Choroid plexus epithelial cell (primary cell): Measurements from ENCODE around the gene TMEM132D.

Experiments used
- DNase-seq: peaks from one replicate; pipeline ENCODE4 v3.0.0-alpha.2; 2010; ENCODE audit warnings: low read depth
- H3K4me3 ChIP-seq: 2 replicates; pipeline ENCODE4 v1.5.1; 2011; ENCODE audit warnings: low read depth, mild to moderate bottlenecking, control low read depth, low read length, moderate library complexity
- CTCF ChIP-seq: conservative IDR thresholded peaks from 2 replicates; pipeline ENCODE4 v1.5.1; 2011; ENCODE audit warnings: low read depth, mild to moderate bottlenecking, control low read depth, inconsistent platforms, low read length, moderate library complexity

Gene TMEM132D

GRCh38 chr12:129675496-129675895, 228.3 kb downstream of the TMEM132D start:
- no peak for TF ChIP-seq CTCF
- no peak for DNase-seq
- no peak overlapping the region for H3K4me3 ChIP-seq

- TF ChIP-seq CTCF: no peak
- H3K4me3 ChIP-seq: no peak overlapping the region
- DNase-seq: no peak
These were observed 230.0 kb downstream of the TMEM132D start for GRCh38 chr12:129673806-129674205.

- TF ChIP-seq CTCF: no peak
These were observed 231.7 kb downstream of the TMEM132D start for GRCh38 chr12:129672110-129672509.

GRCh38 chr12:129670256-129670920, 233.4 kb downstream of the TMEM132D start:
- no peak overlapping the region for H3K4me3 ChIP-seq
- no peak for TF ChIP-seq CTCF
- no peak for DNase-seq

More at GRCh38 chr12:129672110-129672509, 231.7 kb downstream of the TMEM132D start:
- H3K4me3 ChIP-seq: no peak overlapping the region
- DNase-seq: no peak

- TF ChIP-seq CTCF: no peak
- H3K4me3 ChIP-seq: no peak overlapping the region
- peak; percentile 31 for DNase-seq
These were observed 238.4 kb downstream of the TMEM132D start for GRCh38 chr12:129665414-129665813.

- DNase-seq: no peak
- no peak overlapping the region for H3K4me3 ChIP-seq
- TF ChIP-seq CTCF: no peak
These were observed 241.6 kb downstream of the TMEM132D start for GRCh38 chr12:129662234-129662633.

- TF ChIP-seq CTCF: no peak
- DNase-seq: no peak
- no peak overlapping the region for H3K4me3 ChIP-seq
These were observed 242.9 kb downstream of the TMEM132D start for GRCh38 chr12:129660946-129661345.
